Measurements from ENCODE around the gene ATP13A4. TPM values are rescaled to one million over a fixed set of nuclear protein-coding genes. Genes with fewer than 3 reads are reported as not detected.

ATP13A4 gene
- total and polyA plus RNA-seq, 2 of the 8 experiments (the other 6 are each of a cell fraction or from before 2014, with no cell fraction given): 0.12 TPM; not detected in 1

DNA sequence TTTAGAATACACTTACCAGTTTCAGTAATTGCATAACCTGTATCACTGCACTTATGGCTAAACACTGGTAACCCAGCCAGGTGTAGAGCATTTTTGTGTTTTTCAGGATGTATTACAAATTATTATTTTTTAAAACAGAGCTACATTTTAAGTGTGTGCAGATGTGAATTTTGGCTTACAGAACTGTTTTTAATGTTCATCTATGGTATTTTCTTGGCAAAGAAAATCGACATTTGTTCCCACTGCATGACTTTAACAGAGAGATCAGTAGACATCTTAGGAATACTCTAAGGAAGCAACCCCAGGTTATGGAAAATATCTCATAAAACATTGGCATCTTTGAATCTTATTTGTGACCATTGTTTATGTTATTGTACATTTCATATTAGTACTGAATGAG, 73.3 kb downstream of the ATP13A4 start (continued):
- TF ChIP-seq TCF12 (IDR thresholded peaks at IDR 0.05; ENCODE audit: low read depth, low read length) (no peak), ASH2L (IDR thresholded peaks at IDR 0.05; ENCODE audit: low read length) (no peak), TAF7 (optimal IDR thresholded peaks at IDR 0.05; ENCODE audit: borderline replicate concordance, low read depth, low read length) (no peak), PHF8 (conservative IDR thresholded peaks at IDR 0.05; ENCODE audit: low read depth, low read length) (no peak), MAFK (IDR thresholded peaks at IDR 0.05; ENCODE audit: low read depth, low read length) (no peak), CHD2 (IDR thresholded peaks at IDR 0.05; ENCODE audit: low read length) (no peak)
